Measurements from ENCODE around the gene CFAP77. TPM values are rescaled to one million over a fixed set of nuclear protein-coding genes. Genes with fewer than 3 reads are reported as not detected.

Gene CFAP77
- total RNA-seq, 1 donor from 2014 or later: 2.0 TPM

DNA sequence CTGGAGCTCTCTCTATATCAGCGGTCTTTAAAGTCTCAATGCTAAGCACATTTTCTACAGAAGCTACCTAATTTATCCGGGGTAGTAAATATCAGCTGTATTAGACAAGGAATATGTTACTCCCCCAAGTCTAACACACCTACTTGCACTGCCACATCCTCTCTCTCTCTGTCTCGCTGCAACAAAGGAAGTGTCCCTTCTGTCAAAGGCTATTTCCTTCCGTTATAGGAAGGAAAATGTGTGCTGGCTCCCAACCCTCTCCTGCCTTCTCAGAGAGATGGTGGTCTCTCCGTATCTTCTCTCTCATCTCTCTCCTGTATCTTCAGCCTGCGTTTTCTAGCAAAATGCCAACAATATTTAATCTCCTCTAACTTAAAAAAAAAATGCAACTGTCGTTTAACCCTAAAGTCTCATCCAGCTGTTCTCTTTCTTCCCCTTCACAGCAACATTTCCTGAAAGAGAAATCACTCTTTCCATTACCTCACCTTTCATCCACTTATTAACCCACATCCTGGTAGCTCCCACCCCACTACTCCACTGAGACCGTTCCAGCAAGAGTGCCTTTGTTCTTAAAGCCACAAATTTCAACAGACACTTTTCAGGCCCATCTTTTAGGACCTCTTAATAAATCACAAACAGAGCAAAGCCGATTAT lies 5.7 kb upstream of the CFAP77 start:
- ATAC-seq (ENCODE audit: poor library complexity) (no peak), DNase-seq (no peak)
- intact Hi-C loops (cut with DNase I): no loop called here

DNA sequence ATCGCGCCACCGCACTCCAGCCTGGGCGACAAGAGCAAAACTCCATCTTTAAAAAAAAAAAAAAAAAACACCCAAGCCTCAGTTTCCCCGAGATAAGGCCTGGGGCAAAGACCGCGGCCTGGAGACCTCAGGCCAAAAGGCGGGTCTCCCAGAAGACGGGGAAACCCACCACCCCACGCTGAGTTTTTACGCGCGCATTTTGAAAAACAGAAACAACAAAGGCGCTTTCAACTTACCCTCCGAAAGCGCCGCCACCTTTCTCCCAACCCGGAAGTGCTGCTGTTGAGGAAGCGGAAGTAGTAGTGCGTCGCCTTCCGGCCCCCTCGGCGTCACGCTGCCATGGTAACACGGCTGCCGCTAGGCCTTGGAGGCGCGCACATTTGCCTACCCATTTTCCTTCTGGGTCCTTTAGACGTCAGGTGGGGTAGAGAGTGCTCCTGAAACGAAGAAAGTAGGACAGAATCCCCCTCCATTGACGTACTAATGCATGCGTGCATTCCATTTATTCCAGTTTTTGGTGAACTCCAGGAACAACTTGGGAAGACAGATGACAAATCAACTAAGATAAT lies 3.4 kb upstream of the CFAP77 start, which contains the start of gene TTF1:
Gene TTF1 (minus strand): TSS at position 287 of the 569 bp plus-strand sequence. CDS start 4,019 bp downstream, outside the sequence.
- peak; percentile 95 for DNase-seq
- intact Hi-C loops (cut with DNase I): no loop called here
- ATAC-seq (ENCODE audit: poor library complexity): peak; percentile 76

DNA sequence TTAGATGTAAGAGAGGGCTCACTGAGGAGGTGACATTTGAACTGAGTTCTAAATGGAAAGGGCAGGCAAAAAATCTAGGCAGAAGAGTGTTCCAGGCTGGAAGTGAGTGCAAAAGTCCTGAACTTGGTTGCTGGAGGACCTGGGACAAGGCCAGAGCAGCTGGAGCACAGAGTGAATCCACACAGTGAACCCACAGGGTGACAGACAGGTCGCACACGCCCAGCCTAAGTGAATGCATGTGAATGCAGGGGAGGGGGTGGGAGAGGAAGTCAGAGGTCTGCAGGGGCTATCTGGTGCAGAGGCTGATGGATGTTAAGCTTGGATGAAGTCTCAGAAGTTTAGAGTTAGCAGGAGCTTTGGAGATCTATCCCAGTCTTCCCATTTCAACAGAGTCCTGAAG lies 2.8 kb upstream of the CFAP77 start:
- DNase-seq (no peak), ATAC-seq (ENCODE audit: poor library complexity) (no peak)
- intact Hi-C loops (cut with DNase I): no loop called here

DNA sequence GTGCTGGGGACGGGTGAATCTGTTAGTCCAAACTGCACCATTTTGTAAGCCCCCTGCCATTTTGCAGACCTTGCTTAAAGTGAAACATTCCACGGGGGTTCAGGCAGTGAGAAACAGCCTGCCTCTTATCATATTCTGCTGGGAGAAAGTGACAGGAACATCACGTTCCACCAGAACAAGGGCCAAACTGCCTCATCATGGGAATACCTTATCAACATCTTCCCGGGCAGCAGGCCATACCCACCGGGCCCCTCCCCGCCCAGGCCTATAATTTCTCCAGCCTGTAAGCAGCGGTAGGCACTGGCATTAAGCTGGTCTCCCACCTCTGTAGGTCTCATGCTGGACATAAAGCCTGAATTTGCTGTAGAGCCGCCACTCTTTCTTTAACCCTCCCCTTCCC lies 1.5 kb upstream of the CFAP77 start:
- ATAC-seq (ENCODE audit: poor library complexity): peak; percentile 79
- DNase-seq: peak; percentile 83
- intact Hi-C loops (cut with DNase I): no loop called here

DNA sequence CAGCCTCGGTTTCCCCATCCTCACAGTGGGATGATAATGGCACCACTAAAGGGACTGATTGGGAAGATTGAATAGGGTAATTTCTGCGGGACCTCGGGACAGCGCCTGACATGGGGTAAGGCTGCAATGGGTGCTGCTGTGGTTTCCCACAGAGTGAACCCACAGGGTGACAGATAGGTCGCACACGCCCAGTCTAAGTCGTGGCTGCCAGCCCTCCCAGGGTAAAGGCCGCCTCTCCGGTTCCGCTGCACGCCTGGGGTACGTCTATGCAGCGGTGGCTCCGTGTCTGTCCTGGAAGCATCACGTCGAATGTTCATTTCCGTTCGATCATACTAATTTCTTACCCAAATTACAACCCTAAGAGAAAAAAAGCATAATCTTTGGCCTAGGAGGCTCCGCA lies 631 bp downstream of the CFAP77 start:
- ATAC-seq (ENCODE audit: poor library complexity): no peak
- no peak for DNase-seq
- intact Hi-C loops (cut with DNase I): loop anchor here (5.0 kb wide), 1 partner anchor 392 kb away; no protein-coding TSS in a partner anchor

DNA sequence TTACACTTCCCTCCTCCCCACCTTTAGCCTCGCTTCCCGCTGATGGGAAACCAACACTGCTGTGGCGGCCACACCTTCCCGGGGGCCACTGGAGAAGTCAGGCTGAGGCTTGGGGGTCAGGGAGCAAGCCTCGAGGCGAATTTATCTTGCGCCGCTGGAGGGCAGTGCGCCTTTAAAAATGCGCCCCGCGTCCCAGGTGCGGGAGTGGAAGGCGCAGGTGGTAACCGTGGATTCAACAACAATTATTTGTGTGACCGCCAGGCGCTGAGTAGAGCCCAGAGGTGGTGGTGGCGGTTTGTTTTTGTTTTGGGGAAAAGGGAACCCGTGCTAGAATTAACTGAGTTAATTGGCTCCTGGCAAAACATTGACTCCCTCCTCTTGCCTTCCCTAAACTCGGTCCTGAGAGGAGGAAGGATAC lies 1.1 kb downstream of the CFAP77 start:
- DNase-seq (peak; percentile 67), ATAC-seq (ENCODE audit: poor library complexity) (peak; percentile 53)
- intact Hi-C loops (cut with DNase I): loop anchor here (5.0 kb wide), 1 partner anchor 391 kb away; no protein-coding TSS in a partner anchor

DNA sequence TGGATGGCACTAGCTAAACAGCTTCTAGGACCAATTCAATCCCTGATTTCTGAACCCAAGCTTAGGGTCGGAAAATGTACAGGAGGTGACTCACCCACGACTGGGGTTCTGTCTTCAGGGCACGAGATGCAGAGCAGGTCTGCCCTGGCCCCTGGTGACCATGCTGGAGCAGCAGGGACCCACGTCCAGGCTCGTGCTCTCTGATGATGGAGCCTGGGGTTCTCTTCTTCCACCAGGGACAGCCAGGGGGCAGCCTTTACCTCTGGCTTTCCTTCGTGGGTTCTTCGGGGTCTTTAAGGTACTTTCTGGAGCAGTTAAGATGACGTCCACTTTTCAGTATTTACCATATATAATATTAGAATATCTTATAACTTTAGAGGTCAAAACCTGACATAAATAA lies 2.1 kb downstream of the CFAP77 start:
- intact Hi-C loops (cut with DNase I): loop anchor here (2.0 to 5.0 kb wide), 2 partner anchors 163 to 390 kb away; no protein-coding TSS in a partner anchor
- DNase-seq (no peak), ATAC-seq (ENCODE audit: poor library complexity) (no peak)

DNA sequence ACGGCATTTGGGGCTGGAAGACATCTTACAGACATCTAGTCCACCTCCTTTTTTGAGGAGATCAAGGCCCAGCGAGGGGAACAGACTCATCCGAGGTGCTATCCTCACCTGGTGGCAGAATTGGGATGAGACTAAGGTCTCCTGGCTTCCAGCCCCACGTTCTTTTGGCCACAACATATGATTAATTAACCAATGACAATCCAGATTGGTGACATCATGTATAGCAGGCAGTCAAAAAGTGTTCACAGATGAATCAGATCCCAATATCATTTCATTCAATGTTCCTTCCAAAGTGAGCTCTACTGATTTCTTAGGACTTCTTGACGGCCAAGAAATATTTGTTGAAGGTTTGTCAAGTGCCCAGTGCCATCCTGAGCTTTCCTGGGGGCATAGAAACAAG lies 3.9 kb downstream of the CFAP77 start:
- ATAC-seq (ENCODE audit: poor library complexity) (no peak), DNase-seq (no peak)
- intact Hi-C loops (cut with DNase I): loop anchor here (2.0 to 5.0 kb wide), 2 partner anchors 161 to 388 kb away; no protein-coding TSS in a partner anchor

DNA sequence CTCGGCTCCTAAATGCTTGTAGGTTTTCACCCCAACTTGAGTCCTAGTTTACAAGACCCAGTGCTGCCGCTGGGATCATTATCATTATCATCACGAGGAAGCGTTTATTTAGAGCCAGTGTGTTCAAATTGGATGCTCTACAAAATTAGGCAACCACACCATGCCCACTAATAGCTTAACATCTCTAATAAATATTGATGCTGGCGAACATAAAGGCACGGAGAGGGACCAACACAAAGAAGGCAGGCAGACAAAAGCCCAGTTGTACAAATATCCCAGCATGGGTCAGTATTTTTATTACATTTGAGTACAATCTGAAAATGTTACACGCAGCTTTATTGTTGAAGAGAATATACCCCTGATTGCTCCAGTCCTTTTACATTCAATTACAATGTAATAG lies 4.7 kb downstream of the CFAP77 start:
- ATAC-seq (ENCODE audit: poor library complexity) (no peak), DNase-seq (no peak)
- intact Hi-C loops (cut with DNase I): loop anchor here (5.0 kb wide), 1 partner anchor 388 kb away; no protein-coding TSS in a partner anchor

DNA sequence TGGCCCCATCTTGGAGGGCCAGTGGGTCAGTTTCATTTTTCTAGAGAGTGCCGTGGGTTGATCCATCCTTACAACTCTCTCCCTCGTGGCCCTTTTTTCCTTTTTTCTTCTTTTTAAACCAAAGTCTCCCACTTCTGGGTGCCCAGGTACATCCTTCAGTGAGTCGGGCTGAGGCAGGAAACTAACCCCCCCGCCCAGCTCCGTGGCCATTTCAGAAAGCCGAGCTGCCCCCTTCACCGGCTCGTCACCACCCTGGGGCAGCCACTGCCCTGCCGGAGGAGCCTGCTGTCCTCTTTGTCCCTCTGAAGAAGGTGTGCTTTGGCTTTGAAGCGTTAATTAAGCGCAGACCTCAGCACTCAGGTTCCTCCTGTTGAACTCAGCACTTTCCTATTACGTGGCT lies 5.2 kb downstream of the CFAP77 start:
- no peak for ATAC-seq (ENCODE audit: poor library complexity)
- intact Hi-C loops (cut with DNase I): no loop called here

DNA sequence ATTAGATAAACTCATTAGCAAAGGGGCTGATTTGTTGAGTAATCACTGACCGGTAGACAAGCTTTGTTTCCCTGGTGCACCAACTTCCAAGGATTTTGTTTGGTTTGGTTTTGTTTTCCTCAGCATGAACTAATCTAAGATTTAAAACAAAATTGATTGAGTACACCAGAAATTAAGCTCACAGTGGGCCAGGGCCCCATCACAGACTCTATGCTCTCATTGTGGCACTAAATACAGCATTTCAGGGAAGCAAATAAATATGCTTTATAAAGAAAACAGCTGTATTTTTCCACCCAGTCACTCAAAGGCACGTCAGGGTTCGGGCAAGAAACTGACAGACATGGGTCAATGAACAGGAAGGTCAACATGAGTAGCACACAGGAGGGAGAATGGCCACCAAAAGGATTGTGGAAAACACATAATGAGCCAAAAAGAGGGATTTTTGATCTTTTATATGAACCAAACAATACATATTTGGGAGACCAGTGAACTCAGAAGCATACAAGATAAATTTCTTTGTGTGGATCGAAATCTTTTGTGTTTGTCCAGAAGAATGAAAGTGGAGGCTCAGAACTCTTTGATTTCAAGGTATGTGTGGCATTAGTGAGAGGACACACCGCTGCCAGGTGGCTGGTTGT lies 8.8 kb downstream of the CFAP77 start:
- intact Hi-C loops (cut with DNase I): no loop called here
- DNase-seq (no peak), ATAC-seq (ENCODE audit: poor library complexity) (no peak)

More for the DNA sequence above, 5.2 kb downstream of the CFAP77 start:
- no peak for DNase-seq

DNA sequence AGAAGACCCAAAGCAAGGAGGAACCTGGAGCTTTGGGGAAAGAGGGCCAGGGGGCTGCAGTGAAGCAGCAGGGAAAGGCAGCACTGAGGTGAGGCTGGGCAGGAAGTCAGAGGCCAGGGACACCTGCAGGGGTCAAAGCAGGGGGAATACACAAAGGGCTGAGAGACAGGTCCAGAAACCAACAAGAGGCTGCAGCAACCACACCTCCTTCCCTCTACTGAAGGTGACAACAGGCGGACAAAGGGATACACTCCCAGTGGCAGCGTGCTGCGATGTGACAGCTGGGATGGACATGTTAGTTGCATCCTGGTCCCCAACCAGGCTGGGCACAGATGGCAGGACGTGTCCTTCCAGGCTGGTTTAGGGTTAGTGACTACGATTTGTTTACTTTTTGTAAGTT lies 12.6 kb downstream of the CFAP77 start:
- DNase-seq (no peak), ATAC-seq (ENCODE audit: poor library complexity) (no peak)
- intact Hi-C loops (cut with DNase I): no loop called here

DNA sequence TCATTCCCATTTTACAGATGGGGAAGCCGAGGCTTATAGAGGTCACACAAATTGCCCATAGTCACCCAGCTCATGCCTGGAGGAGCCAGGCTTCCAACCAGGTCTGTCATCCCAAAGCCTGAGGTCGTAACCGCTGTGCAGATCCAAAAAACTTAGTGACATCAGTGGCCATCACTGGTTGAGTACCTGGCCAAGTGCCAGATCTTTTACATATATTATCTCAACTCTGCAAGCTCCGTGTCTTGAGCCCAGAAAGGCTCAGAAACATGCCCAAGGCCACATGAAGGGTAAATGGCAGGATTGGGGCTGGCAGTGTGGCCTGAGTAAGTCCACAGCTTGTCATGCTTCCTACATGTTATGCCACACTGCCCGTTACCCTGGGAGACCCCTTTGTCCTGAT lies 13.5 kb downstream of the CFAP77 start:
- intact Hi-C loops (cut with DNase I): no loop called here
- DNase-seq: no peak
- ATAC-seq (ENCODE audit: poor library complexity): no peak

DNA sequence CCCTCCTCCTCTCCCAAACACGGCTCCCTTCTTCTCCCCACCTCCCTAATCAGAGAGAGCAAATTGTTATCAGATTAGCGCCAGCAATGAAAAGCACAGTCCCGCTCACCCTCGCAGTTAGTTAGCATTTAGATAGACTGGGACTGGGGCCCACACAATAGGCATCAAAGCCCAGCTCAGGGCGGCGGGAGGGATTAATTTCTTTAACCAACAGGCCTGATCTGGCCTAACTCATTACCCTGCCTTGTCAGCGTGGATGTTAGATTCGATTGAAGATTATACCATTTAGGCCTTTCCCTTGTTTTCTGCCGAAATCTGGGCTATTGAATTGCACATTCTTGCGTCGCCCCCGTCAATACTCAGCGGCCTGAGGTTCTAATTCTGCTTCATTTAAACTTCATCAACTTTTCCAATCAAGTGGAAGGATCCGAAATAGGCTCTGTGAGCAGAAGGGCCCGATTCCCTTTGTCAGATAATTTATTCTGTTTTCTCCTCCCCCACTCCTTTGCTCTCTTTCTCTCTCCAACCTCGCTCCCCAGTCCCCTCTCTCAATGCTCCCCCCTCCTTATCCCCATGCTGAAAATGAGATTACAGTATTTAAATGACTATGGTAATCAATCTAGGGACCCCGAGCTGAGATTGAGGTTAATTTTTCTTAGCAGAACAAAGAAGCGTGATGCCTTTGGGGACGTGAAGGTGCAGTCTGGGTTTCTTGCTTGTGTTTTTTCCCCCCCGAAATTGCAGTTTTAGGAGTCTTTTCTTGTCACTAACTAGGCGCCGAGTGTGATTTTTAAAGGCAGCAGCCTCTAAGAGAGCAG lies 15.1 kb downstream of the CFAP77 start:
- intact Hi-C loops (cut with DNase I): no loop called here
- ATAC-seq (ENCODE audit: poor library complexity): no peak
- no peak for DNase-seq

DNA sequence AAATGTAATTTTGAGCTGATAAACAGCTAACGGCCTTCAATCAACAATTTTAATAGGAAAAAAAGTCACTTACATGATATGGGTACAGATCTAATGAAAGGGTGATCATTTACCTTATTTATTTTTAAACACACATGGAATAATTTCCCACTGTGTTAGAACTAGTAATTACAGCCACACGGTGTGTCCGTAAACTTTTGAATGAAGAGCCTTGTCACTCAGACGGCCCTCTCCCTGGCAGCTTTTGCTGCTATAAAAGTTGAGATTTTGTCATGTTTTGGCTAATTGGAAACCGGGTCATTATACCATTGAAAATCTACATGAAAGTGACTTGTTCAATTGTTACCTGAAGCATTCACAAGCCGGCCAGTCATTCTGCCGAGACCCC lies 15.7 kb downstream of the CFAP77 start:
- DNase-seq (no peak), ATAC-seq (ENCODE audit: poor library complexity) (no peak)
- intact Hi-C loops (cut with DNase I): no loop called here

DNA sequence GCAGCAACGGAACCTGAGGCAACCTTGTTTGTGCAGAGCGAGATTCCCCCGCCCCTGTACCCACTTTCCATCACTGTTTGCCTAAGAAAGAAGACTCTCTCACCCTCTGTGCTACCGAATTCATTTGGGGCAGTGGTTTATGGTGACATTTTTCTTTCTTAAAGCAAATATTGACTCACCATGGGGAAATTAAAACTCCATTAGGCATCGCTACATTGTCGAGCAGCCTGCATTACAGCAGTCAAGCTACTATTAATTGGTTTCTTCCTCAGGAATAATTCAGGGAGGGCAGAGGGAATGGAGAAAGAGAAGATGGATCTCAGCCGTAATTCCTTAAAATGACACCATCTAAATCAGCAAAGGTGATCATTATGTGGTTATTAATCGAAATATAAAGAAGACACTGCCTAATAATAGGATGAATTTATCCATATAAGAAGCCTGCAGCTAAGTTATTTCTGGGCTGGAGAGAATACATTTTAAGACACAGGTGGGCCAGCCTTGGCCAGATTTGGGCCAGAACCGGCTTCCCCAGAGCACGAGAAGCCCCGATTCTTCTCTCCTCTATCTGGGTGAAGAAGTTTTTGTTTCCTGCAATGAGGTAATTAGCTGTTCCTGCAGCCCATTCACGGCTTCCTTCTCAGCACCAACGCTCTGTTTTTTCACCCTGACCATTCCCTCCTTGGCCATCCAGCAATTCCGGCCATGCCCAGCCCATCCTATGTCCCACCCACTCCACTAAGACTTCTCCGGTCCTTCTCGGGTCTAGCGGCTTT lies 16.8 kb downstream of the CFAP77 start:
- ATAC-seq (ENCODE audit: poor library complexity): no peak
- intact Hi-C loops (cut with DNase I): no loop called here
- DNase-seq: no peak

DNA sequence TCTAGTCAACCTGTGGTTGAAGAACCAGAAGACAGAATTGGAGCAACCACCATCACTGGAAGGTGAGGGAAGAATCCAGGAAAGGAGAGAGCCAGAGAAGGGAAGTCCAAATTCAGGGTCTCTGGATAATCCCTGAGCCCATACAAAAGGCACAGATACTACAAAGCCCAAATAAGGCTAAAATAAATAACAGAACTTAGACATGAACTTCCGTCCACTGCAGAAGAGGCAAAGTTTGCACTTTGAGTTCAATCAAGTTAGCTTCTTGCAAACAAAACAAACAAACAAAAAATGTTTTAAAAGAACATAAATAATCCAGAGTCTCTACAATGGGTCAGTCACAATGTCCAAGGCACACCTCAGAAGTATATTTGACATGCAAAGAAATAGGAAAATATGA lies 21.0 kb downstream of the CFAP77 start:
- DNase-seq: no peak
- ATAC-seq (ENCODE audit: poor library complexity): no peak
- intact Hi-C loops (cut with DNase I): no loop called here

DNA sequence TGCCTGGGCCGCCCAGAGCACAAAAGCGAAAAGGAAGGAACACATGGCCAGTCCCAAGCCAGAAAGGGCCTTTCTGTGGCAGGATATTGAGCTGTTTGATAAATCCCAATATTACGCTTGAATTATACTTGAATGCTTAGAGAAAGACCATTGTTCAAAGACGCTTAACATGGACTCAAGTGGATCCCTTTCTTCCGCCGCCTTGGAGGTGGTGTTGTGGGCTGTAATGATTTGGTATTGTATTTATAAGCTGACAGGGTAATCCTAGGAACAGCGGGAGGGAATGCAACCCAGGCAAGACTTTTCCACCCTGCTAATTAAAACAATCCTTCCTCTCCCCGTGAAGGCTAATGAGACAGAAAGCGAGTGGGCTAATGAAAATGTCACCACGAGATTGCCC lies 24.9 kb downstream of the CFAP77 start:
- DNase-seq (no peak), ATAC-seq (ENCODE audit: poor library complexity) (no peak)
- intact Hi-C loops (cut with DNase I): no loop called here

Data from Right ventricle myocardium superior (tissue), 1 donor.